Cardiac fibroblast (primary cell): Measurements from ENCODE around the gene ENPP6.

ENCODE experiments used
- DNase-seq, 2 donors: peaks; one replicate each; pipeline versions ENCODE4 v3.0.0 to v3.0.0-alpha.2; 2010; ENCODE audit warnings: low read depth in 2 of 2
- H3K4me3 ChIP-seq, 2 donors: replicated peaks in 1 of 2; 1 replicate in 1 of 2; 2 replicates in 1 of 2; pipeline ENCODE4 v1.5.1; 2011; ENCODE audit warnings: low read depth in 2 of 2, low read length in 2 of 2, mild to moderate bottlenecking in 2 of 2, moderate library complexity in 1 of 2
- CTCF ChIP-seq: IDR thresholded peaks from one replicate; pipeline ENCODE4 v1.5.1; 2011; ENCODE audit warnings: low read depth, mild to moderate bottlenecking, low read length, inconsistent platforms

The ENPP6 gene

GRCh38 chr4:184111233-184111832 is 106.3 kb downstream of the ENPP6 start:
- no peak for TF ChIP-seq CTCF
- H3K4me3 ChIP-seq, result no peak overlapping the region
- no peak for DNase-seq

GRCh38 chr4:184110452-184111224 is 107.0 kb downstream of the ENPP6 start:
- no peak for DNase-seq
- TF ChIP-seq CTCF, result no peak
- H3K4me3 ChIP-seq, result no peak overlapping the region

GRCh38 chr4:184108006-184108501 is 109.6 kb downstream of the ENPP6 start:
- no peak for TF ChIP-seq CTCF
- no peak for DNase-seq
- no peak overlapping the region for H3K4me3 ChIP-seq

- DNase-seq, result no peak
- H3K4me3 ChIP-seq, result no peak overlapping the region
- TF ChIP-seq CTCF, result no peak
These were observed 113.1 kb downstream of the ENPP6 start for GRCh38 chr4:184104419-184105101.

GRCh38 chr4:184103527-184104264 is 114.0 kb downstream of the ENPP6 start:
- no peak overlapping the region for H3K4me3 ChIP-seq
- no peak for TF ChIP-seq CTCF

GRCh38 chr4:184102927-184103326 is 114.7 kb downstream of the ENPP6 start:
- TF ChIP-seq CTCF, result no peak
- H3K4me3 ChIP-seq, result no peak overlapping the region
- DNase-seq, result no peak

More at GRCh38 chr4:184103527-184104264, 114.0 kb downstream of the ENPP6 start:
- DNase-seq, result no peak
